HL-60 (cell line): ENCODE results near the gene TOPAZ1.
A peak's percentile ranks its signal among the peaks of the same experiment; 100 is the strongest.

Experiments
- DNase-seq, 2 experiments: peaks; one replicate each; pipeline ENCODE4 v3.0.0-alpha.2; 2010 to 2020; ENCODE audit warnings: low read depth in 1 of 2, low spot score in 1 of 2
- H3K27ac ChIP-seq: fragments of 250-450 bp; sonication (Bioruptor Pico); replicated peaks from 2 replicates; pipeline ENCODE4 v1.5.1; 2020; ENCODE audit warnings: mild to moderate bottlenecking, moderate library complexity
- H3K27me3 ChIP-seq: fragments of 250-450 bp; sonication (Bioruptor Pico); 2 replicates; pipeline ENCODE4 v1.5.1; 2021; ENCODE audit warnings: mild to moderate bottlenecking, moderate library complexity; ENCODE audit not compliant: insufficient read depth, poor library complexity, severe bottlenecking
- H3K4me3 ChIP-seq: replicated peaks from 2 replicates; pipeline ENCODE4 v1.5.1; 2011; ENCODE audit warnings: mild to moderate bottlenecking, control low read depth, low read length; ENCODE audit not compliant: insufficient read depth
- GABPA ChIP-seq: IDR thresholded peaks from 2 replicates; pipeline ENCODE4 v1.6.1; 2012; ENCODE audit warnings: low read depth
- POLR2AphosphoS5 ChIP-seq: IDR thresholded peaks from 2 replicates; pipeline ENCODE4 v1.6.1; 2012; ENCODE audit warnings: low read depth
- SPI1 ChIP-seq: IDR thresholded peaks from 2 replicates; pipeline ENCODE4 v1.6.1; 2012; ENCODE audit warnings: low read depth, mild to moderate bottlenecking, borderline replicate concordance
- TF ChIP-seq, protein P1 (sequence below): IDR thresholded peaks from one replicate; pipeline ENCODE4 v1.5.1; 2011; ENCODE audit warnings: low read length, control low read depth, inconsistent platforms; ENCODE audit not compliant: insufficient read depth
- TF ChIP-seq, protein P2 (sequence below): IDR thresholded peaks from 2 replicates; pipeline ENCODE4 v1.6.1; 2012; ENCODE audit warnings: low read depth; ENCODE audit not compliant: insufficient replicate concordance

TOPAZ1 gene

DNA sequence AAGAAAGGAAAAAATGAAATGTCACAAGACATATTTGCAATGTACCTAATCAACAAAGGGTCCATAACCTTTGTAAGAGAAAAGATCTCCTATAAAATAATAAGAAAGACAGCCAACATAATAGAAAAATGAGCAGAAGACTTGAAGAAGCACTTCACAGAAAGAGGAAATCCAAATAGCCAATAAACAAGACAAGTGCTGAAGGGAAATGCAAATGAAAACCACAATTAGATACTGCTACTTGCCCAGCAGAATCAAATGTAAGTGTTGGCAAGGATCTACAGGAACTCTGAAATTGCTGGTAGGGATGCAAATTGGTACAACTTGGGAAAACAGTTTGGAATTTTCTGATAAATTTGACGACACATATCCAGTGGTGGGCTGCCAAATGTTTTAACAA lies 15.1 kb upstream of the TOPAZ1 start:
- H3K27me3 ChIP-seq, result no peaks in the 10 kb centered on the region
- TF ChIP-seq GABPA, result no peak
- TF ChIP-seq SPI1, result peak; percentile 64; the same call in 1 of the 2 replicates
- H3K4me3 ChIP-seq, result no peak overlapping the region
- no peak for DNase-seq
- no peak overlapping the region for H3K27ac ChIP-seq

DNA sequence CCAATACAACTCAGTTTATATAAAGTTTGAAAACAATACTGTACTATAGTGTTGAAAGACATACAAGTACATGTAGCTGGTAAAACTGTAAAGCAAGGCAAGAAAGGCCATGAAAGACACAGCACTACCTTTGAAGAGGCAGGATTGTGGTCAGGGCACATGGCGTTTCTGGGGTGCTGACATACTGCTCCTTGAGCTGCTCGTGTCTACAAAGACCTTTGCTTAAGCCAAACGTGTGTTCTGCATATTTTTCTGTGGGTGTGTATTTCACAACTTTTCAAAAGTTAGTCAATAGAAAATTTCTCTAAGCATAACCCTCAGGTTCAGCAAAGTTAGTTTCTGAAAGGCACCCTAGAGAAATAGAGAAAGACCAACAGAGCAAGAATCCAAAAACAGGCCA lies 14.1 kb upstream of the TOPAZ1 start:
- DNase-seq, result peak; percentile 16 to 47
- Histone ChIP-seq H3K4me3 (no peak overlapping the region), H3K27me3 (no peaks in the 10 kb centered on the region), H3K27ac (peak overlapping the region; percentile 27; the same call in 1 of the 2 replicates)
- TF ChIP-seq SPI1 (no peak), GABPA (no peak), POLR2AphosphoS5 (no peak)
- TF ChIP-seq, protein P1, sequence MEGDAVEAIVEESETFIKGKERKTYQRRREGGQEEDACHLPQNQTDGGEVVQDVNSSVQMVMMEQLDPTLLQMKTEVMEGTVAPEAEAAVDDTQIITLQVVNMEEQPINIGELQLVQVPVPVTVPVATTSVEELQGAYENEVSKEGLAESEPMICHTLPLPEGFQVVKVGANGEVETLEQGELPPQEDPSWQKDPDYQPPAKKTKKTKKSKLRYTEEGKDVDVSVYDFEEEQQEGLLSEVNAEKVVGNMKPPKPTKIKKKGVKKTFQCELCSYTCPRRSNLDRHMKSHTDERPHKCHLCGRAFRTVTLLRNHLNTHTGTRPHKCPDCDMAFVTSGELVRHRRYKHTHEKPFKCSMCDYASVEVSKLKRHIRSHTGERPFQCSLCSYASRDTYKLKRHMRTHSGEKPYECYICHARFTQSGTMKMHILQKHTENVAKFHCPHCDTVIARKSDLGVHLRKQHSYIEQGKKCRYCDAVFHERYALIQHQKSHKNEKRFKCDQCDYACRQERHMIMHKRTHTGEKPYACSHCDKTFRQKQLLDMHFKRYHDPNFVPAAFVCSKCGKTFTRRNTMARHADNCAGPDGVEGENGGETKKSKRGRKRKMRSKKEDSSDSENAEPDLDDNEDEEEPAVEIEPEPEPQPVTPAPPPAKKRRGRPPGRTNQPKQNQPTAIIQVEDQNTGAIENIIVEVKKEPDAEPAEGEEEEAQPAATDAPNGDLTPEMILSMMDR, result no peak
- TF ChIP-seq, protein P2, sequence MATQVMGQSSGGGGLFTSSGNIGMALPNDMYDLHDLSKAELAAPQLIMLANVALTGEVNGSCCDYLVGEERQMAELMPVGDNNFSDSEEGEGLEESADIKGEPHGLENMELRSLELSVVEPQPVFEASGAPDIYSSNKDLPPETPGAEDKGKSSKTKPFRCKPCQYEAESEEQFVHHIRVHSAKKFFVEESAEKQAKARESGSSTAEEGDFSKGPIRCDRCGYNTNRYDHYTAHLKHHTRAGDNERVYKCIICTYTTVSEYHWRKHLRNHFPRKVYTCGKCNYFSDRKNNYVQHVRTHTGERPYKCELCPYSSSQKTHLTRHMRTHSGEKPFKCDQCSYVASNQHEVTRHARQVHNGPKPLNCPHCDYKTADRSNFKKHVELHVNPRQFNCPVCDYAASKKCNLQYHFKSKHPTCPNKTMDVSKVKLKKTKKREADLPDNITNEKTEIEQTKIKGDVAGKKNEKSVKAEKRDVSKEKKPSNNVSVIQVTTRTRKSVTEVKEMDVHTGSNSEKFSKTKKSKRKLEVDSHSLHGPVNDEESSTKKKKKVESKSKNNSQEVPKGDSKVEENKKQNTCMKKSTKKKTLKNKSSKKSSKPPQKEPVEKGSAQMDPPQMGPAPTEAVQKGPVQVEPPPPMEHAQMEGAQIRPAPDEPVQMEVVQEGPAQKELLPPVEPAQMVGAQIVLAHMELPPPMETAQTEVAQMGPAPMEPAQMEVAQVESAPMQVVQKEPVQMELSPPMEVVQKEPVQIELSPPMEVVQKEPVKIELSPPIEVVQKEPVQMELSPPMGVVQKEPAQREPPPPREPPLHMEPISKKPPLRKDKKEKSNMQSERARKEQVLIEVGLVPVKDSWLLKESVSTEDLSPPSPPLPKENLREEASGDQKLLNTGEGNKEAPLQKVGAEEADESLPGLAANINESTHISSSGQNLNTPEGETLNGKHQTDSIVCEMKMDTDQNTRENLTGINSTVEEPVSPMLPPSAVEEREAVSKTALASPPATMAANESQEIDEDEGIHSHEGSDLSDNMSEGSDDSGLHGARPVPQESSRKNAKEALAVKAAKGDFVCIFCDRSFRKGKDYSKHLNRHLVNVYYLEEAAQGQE, result no peak

DNA sequence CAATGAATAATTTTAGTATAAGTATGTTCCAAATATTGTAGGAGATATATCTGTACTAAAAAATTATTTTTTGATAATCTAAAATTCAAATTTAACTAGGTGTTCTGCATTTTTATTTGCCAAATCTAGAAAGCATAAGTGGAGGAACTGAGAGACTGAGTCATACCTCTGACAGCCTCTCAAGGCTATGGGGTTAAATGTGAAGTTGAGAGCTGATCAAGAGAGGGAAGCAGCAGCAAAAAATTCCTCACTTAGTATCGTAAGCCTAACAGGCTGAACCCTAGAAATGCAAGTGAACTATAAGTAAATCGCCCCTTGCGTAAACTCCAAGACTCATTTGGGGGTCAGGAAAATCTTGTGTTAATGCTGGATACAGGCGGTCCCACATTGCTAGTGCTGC lies 12.8 kb upstream of the TOPAZ1 start:
- DNase-seq, result no peak

DNA sequence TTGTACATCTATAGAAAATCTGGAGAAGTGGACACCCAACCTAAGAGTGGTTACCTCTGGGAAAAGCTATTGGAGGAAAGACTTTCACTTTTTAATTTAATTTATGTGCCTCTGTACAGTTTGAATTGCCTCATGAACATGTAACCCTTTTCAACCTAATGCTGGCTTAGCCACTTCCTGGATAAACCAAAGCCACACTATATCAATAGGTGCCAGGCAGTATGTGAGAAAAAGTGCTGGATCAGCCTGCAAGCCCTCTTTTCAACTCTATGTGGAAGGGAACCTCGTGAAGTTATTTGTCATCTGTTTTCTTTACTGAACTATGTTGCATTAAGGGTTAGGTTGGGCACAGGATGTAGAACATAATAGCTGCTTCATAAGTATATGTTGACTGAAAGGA lies 9.3 kb upstream of the TOPAZ1 start:
- H3K27ac ChIP-seq, result no peak overlapping the region
- no peak for TF ChIP-seq POLR2AphosphoS5
- no peak for TF ChIP-seq SPI1
- TF ChIP-seq, protein P1, result no peak
- TF ChIP-seq GABPA, result no peak
- TF ChIP-seq, protein P2, result no peak
- H3K27me3 ChIP-seq, result no peaks in the 10 kb centered on the region
- DNase-seq, result peak in 1 of 2 experiments; percentile 28
- no peak overlapping the region for H3K4me3 ChIP-seq

More for the DNA sequence above, 12.8 kb upstream of the TOPAZ1 start:
- H3K4me3 ChIP-seq, result no peak overlapping the region
- no peaks in the 10 kb centered on the region for H3K27me3 ChIP-seq
- no peak overlapping the region for H3K27ac ChIP-seq
- TF ChIP-seq, protein P2, result no peak
- TF ChIP-seq SPI1 (no peak), GABPA (no peak), POLR2AphosphoS5 (no peak)
- TF ChIP-seq, protein P1, result no peak
